Astrocyte (in vitro differentiated cells and primary cell): ENCODE results near the gene CBX8.

Source experiments
- CTCF ChIP-seq: IDR thresholded peaks from 2 replicates; pipeline ENCODE4 v1.5.1; 2011; ENCODE audit warnings: low read depth, mild to moderate bottlenecking, inconsistent platforms, low read length, moderate library complexity; ENCODE audit not compliant: insufficient read depth
- EZH2 ChIP-seq: IDR thresholded peaks from 2 replicates; pipeline ENCODE4 v1.6.1; 2012; ENCODE audit warnings: mild to moderate bottlenecking, low read length, inconsistent platforms; ENCODE audit not compliant: insufficient read depth

- TF ChIP-seq CTCF (peak; percentile 4), EZH2 (peak; percentile 50)
Measured at GRCh38 chr17:79840269-79840988, 43.6 kb upstream of the CBX8 start.
